ENCODE results near the gene PIEZO2. TPM values are rescaled to one million over a fixed set of nuclear protein-coding genes. Genes with fewer than 3 reads are reported as not detected.

Gene PIEZO2
- polyA plus RNA-seq, 1 experiment = 2.8 TPM

GRCh38 chr18:11165952-11166351, 16.6 kb upstream of the PIEZO2 start:
- Histone ChIP-seq H3K27me3 (ENCODE audit: control insufficient read depth, insufficient read depth, low read length) (no peaks in the 10 kb centered on the region), H3K9me3 (ENCODE audit: control insufficient read depth, insufficient read depth, low read length) (no peaks in the 10 kb centered on the region; the same call in 1 of the 2 replicates), H3K4me3 (ENCODE audit: low read depth, low read length) (no peak overlapping the region), H3K27ac (ENCODE audit: low read depth, low read length) (no peak overlapping the region)
- ChIA-PET POLR2A (no interaction called here), CTCF (interaction anchor here (1.1 to 1.9 kb wide), 2 partner anchors 11 to 606 kb away, joined by 4 read pairs; no protein-coding TSS in a partner anchor)
- TF ChIP-seq CTCF (IDR thresholded peaks at IDR 0.05; ENCODE audit: low read depth, low read length) = no peak
- DNase-seq (ENCODE audit: low read depth, low spot score) = no peak

GRCh38 chr18:11165138-11165537, 15.8 kb upstream of the PIEZO2 start:
- no peak for TF ChIP-seq CTCF (IDR thresholded peaks at IDR 0.05; ENCODE audit: low read depth, low read length)
- POLR2A ChIA-PET = no interaction called here
- Histone ChIP-seq H3K27ac (ENCODE audit: low read depth, low read length) (no peak overlapping the region), H3K9me3 (ENCODE audit: control insufficient read depth, insufficient read depth, low read length) (no peaks in the 10 kb centered on the region; the same call in 1 of the 2 replicates), H3K27me3 (ENCODE audit: control insufficient read depth, insufficient read depth, low read length) (no peaks in the 10 kb centered on the region), H3K4me3 (ENCODE audit: low read depth, low read length) (no peak overlapping the region)
- CTCF ChIA-PET = interaction anchor here (1.1 to 1.9 kb wide), 2 partner anchors 11 to 605 kb away, joined by 4 read pairs; no protein-coding TSS in a partner anchor
- DNase-seq (ENCODE audit: low read depth, low spot score) = no peak

GRCh38 chr18:11163665-11164064, 14.3 kb upstream of the PIEZO2 start:
- peak; percentile 67 for TF ChIP-seq CTCF (IDR thresholded peaks at IDR 0.05; ENCODE audit: low read depth, low read length)
- CTCF ChIA-PET = interaction anchor here (0.6 to 2.5 kb wide), 14 partner anchors 10 to 601 kb away, joined by 3 to 19 read pairs (median 4); no protein-coding TSS in a partner anchor
- H3K9me3 ChIP-seq (ENCODE audit: control insufficient read depth, insufficient read depth, low read length) = no peaks in the 10 kb centered on the region; the same call in 1 of the 2 replicates
- no peak overlapping the region for H3K4me3 ChIP-seq (ENCODE audit: low read depth, low read length)
- POLR2A ChIA-PET = no interaction called here
- DNase-seq (ENCODE audit: low read depth, low spot score) = no peak
- no peak overlapping the region for H3K27ac ChIP-seq (ENCODE audit: low read depth, low read length)
- H3K27me3 ChIP-seq (ENCODE audit: control insufficient read depth, insufficient read depth, low read length) = no peaks in the 10 kb centered on the region

- CTCF ChIA-PET = interaction anchor here (0.6 to 2.5 kb wide), 13 partner anchors 9 to 600 kb away, joined by 3 to 19 read pairs (median 4); no protein-coding TSS in a partner anchor
Measured at GRCh38 chr18:11162889-11163288, 13.5 kb upstream of the PIEZO2 start.

More at GRCh38 chr18:11162889-11163288, 13.5 kb upstream of the PIEZO2 start:
- no peak for TF ChIP-seq CTCF (IDR thresholded peaks at IDR 0.05; ENCODE audit: low read depth, low read length)
- Histone ChIP-seq H3K9me3 (ENCODE audit: control insufficient read depth, insufficient read depth, low read length) (no peaks in the 10 kb centered on the region; the same call in 1 of the 2 replicates), H3K27me3 (ENCODE audit: control insufficient read depth, insufficient read depth, low read length) (no peaks in the 10 kb centered on the region), H3K4me3 (ENCODE audit: low read depth, low read length) (no peak overlapping the region), H3K27ac (ENCODE audit: low read depth, low read length) (no peak overlapping the region)
- POLR2A ChIA-PET = no interaction called here
- DNase-seq (ENCODE audit: low read depth, low spot score) = no peak
